Stimulated activated CD8-positive, alpha-beta memory T cell treated with anti-CD3 and anti-CD28 coated beads, Interleukin-12 subunit alpha, Interleukin-12 subunit beta, amount 100 ng/mL, for 24 hours (primary cell): Measurements from ENCODE around the gene CCBE1.
"Not testable (repeated sequence)": the region's sequence is repeated elsewhere in the genome, so short reads cannot be mapped to it uniquely, and the experiment has no call there.

Experiments
- DNase-seq: peaks from one replicate; pipeline ENCODE4 v3.0.0-alpha.2; 2020; ENCODE audit errors: extremely low read depth

CCBE1 gene

GRCh38 chr18:59715445-59715844 is 18.2 kb upstream of the CCBE1 start:
- no peak for DNase-seq

GRCh38 chr18:59714096-59714495 is 16.9 kb upstream of the CCBE1 start:
- DNase-seq, result not testable (repeated sequence)

- DNase-seq, result no peak
These were observed 15.1 kb upstream of the CCBE1 start for GRCh38 chr18:59712311-59712710.

GRCh38 chr18:59708988-59709387 is 11.8 kb upstream of the CCBE1 start:
- no peak for DNase-seq

GRCh38 chr18:59707306-59707705 is 10.1 kb upstream of the CCBE1 start:
- DNase-seq, result no peak

GRCh38 chr18:59706499-59706898 is 9.3 kb upstream of the CCBE1 start:
- DNase-seq, result no peak

GRCh38 chr18:59705145-59705544 is 7.9 kb upstream of the CCBE1 start:
- DNase-seq, result no peak

- DNase-seq, result no peak
These were observed 6.9 kb upstream of the CCBE1 start for GRCh38 chr18:59704146-59704545.

- DNase-seq, result no peak
These were observed 4.0 kb upstream of the CCBE1 start for GRCh38 chr18:59701272-59701671.

GRCh38 chr18:59700535-59700967 is 3.3 kb upstream of the CCBE1 start:
- DNase-seq, result no peak

GRCh38 chr18:59699750-59700534 is 2.7 kb upstream of the CCBE1 start:
- no peak for DNase-seq

- no peak for DNase-seq
These were observed 1.8 kb upstream of the CCBE1 start for GRCh38 chr18:59699061-59699460.

- DNase-seq, result no peak
These were observed 650 bp downstream of the CCBE1 start for GRCh38 chr18:59696311-59697235.

- no peak for DNase-seq
These were observed 1.7 kb downstream of the CCBE1 start for GRCh38 chr18:59695551-59695950.

- DNase-seq, result no peak
These were observed 2.4 kb downstream of the CCBE1 start for GRCh38 chr18:59694824-59695223.

GRCh38 chr18:59691996-59692395 is 5.2 kb downstream of the CCBE1 start:
- DNase-seq, result no peak

GRCh38 chr18:59690996-59691395 is 6.2 kb downstream of the CCBE1 start:
- DNase-seq, result no peak

- DNase-seq, result no peak
These were observed 6.8 kb downstream of the CCBE1 start for GRCh38 chr18:59690186-59690982.

GRCh38 chr18:59689756-59690155 is 7.5 kb downstream of the CCBE1 start:
- no peak for DNase-seq

GRCh38 chr18:59686260-59686659 is 11.0 kb downstream of the CCBE1 start:
- DNase-seq, result no peak

- DNase-seq, result no peak
These were observed 11.7 kb downstream of the CCBE1 start for GRCh38 chr18:59685501-59685900.

- DNase-seq, result no peak
These were observed 12.4 kb downstream of the CCBE1 start for GRCh38 chr18:59684777-59685176.
